Activated CD4-positive, alpha-beta T cell treated with anti-CD3 and anti-CD28 coated beads, Interleukin-2, amount 50 U/mL, for 48 hours (primary cell): ENCODE results near the gene IRF4.
A peak's percentile ranks its signal among the peaks of the same experiment; 100 is the strongest.

Source experiments
- DNase-seq, 2 experiments: peaks; one replicate each; pipeline ENCODE4 v3.0.0-alpha.2; 2020

The IRF4 gene

DNA sequence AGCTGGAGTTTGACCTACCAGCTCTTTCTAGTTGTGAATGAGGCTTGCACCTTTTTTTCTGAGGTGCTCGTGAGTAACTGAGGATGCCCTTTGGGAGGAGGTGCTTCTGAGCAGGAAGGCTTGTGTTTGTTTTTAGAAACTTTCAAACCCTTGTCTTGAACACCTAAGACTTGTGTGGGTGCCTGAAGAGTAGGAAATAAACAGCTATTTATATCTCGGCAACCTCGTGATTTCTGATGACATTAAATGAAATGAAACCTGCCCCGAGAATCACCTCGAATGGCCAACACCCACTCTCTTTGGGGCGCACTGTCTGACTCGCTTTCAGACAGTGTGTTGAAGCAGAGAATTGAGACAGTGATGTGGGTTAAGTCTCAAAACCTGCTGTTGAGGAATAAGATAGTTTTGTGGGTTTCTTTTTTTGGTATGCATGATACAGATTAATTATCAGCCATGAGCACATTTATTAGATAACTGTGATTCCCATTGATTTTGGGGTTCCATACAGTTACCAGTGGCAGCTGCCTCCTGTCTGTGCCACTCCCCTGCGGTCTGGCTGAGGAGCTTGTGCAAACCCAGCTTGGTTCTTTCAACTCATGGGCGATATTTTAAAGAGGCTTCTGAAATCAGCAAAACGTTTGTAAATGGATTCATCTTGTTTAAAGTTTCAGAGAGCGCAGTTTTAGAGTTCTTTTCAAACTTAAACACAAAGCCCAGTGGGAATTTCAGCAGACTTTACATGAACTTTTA lies 8.4 kb downstream of the IRF4 start:
- DNase-seq = peak in 1 of 2 experiments; percentile 59

DNA sequence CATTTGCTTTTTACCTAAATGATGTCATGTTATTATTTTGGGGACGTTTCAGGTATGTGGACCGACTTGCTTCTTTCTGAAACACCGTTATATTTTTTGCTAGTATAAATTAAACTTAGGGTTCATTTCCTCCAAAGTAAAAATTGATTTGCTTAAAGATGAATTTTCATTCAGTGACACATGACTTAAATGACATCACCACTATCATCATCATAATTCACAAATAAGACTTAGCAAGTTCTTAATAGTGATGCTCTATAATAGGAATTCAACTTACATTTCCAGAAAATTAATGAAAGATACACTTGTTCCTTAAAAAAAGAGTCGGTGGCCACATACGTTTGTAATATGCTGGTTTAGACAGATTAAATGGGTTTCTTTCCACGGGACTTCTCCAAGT lies 9.3 kb downstream of the IRF4 start:
- DNase-seq = no peak

DNA sequence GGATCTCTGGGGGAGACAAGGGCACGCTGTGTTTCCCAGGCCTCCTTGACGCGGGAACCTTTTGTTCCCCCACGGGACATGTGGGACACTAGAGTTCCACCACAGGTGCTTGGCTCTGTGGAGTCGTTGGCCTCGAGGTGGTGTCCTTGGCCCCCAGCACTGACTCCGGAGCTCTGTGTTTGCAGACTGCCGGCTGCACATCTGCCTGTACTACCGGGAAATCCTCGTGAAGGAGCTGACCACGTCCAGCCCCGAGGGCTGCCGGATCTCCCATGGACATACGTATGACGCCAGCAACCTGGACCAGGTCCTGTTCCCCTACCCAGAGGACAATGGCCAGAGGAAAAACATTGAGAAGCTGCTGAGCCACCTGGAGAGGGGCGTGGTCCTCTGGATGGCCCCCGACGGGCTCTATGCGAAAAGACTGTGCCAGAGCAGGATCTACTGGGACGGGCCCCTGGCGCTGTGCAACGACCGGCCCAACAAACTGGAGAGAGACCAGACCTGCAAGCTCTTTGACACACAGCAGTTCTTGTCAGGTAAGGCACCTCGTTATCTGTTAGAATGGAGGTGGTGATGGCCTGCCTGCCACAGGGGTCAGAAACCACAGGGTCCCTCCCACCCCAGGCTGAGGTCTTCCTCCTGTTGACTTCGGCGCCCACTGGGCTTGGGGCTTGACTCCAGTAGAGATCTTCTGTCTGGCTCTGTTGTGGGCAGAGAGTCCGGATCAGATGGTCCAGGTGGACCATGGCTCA lies 9.9 kb downstream of the IRF4 start:
- peak in 1 of 2 experiments; percentile 29 for DNase-seq

DNA sequence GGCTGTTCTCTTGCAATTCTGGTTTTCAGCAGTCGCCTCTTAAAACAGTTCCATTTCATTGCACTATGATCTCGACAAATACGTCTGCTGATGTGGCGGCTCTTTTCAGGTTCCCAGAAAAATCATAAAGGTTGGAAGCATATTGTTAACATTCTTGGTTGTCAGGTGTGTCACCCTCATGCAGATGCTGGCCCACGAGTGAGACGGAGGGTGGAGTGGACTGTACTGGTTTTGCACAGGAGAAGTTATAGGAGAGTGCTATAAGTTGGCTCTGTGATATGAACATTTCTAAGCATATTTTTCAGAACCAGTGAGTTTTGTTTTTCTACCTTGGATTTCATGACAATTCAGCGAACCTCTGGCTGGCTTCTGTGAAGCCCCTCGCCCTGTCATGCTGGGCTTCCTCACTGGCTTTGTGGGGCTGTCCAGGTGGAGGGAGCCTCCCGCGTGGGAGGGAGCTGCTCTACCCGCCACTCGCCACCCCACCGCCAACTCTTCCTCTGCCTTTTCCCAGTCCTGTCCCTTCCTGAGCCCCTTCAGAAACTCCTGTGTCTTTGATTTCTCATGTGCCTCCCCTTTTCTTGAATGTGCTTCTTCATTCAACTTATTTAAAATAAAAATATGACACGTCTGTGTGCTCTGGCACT lies 10.6 kb downstream of the IRF4 start:
- no peak for DNase-seq

- peak; percentile 74 to 80 for DNase-seq
Measured at GRCh38 chr6:402901-403658, 11.5 kb downstream of the IRF4 start.

GRCh38 chr6:403659-404655 lies 12.4 kb downstream of the IRF4 start:
- peak; percentile 72 to 77 for DNase-seq

DNA sequence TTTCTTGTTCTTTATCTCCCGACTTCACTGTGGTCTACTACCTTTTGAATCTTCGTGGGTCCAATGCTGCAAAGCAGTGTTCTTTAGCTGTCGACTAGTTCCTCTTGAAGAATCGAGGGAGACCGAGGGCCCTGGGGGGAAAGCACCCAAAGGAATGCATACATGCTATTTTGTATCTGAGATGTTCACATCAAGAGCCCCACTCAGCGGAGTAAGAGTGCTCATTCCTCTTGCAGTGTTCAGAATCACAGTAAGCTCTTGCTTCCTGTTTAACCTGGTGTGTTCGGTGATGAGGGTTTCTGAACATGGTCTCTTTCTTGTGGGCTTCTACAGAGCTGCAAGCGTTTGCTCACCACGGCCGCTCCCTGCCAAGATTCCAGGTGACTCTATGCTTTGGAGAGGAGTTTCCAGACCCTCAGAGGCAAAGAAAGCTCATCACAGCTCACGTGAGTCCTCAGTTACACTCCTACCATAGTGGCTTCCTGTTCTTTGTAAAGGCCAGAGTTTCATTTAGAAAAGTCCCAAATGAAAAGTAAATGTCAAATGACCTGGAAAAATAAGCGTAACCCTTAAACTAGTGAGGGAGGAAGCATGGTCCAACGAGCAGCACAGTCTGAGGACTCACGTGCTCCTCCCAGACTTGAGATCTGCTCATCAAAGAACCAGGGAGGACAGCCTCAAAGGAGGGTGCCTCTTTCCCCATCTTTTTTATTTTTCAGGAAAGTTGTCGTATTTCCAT lies 13.3 kb downstream of the IRF4 start:
- no peak for DNase-seq

DNA sequence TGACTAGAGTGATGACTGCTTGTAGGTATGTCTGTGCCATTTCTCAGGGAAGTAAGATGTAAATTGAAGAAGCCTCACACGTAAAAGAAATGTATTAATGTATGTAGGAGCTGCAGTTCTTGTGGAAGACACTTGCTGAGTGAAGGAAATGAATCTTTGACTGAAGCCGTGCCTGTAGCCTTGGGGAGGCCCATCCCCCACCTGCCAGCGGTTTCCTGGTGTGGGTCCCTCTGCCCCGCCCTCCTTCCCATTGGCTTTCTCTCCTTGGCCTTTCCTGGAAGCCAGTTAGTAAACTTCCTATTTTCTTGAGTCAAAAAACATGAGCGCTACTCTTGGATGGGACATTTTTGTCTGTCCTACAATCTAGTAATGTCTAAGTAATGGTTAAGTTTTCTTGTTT lies 16.6 kb downstream of the IRF4 start:
- DNase-seq = peak in 1 of 2 experiments; percentile 7

DNA sequence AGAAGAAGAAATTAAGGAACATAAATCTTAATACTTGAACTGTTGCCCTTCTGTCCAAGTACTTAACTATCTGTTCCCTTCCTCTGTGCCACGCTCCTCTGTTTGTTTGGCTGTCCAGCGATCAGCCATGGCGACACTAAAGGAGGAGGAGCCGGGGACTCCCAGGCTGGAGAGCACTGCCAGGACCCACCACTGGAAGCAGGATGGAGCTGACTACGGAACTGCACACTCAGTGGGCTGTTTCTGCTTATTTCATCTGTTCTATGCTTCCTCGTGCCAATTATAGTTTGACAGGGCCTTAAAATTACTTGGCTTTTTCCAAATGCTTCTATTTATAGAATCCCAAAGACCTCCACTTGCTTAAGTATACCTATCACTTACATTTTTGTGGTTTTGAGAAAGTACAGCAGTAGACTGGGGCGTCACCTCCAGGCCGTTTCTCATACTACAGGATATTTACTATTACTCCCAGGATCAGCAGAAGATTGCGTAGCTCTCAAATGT lies 17.1 kb downstream of the IRF4 start:
- peak in 1 of 2 experiments; percentile 2 for DNase-seq

DNA sequence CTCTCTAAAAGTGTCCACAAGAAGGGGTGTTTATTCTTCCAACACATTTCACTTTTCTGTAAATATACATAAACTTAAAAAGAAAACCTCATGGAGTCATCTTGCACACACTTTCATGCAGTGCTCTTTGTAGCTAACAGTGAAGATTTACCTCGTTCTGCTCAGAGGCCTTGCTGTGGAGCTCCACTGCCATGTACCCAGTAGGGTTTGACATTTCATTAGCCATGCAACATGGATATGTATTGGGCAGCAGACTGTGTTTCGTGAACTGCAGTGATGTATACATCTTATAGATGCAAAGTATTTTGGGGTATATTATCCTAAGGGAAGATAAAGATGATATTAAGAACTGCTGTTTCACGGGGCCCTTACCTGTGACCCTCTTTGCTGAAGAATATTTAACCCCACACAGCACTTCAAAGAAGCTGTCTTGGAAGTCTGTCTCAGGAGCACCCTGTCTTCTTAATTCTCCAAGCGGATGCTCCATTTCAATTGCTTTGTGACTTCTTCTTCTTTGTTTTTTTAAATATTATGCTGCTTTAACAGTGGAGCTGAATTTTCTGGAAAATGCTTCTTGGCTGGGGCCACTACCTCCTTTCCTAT lies 17.9 kb downstream of the IRF4 start:
- DNase-seq = peak in 1 of 2 experiments; percentile 3

DNA sequence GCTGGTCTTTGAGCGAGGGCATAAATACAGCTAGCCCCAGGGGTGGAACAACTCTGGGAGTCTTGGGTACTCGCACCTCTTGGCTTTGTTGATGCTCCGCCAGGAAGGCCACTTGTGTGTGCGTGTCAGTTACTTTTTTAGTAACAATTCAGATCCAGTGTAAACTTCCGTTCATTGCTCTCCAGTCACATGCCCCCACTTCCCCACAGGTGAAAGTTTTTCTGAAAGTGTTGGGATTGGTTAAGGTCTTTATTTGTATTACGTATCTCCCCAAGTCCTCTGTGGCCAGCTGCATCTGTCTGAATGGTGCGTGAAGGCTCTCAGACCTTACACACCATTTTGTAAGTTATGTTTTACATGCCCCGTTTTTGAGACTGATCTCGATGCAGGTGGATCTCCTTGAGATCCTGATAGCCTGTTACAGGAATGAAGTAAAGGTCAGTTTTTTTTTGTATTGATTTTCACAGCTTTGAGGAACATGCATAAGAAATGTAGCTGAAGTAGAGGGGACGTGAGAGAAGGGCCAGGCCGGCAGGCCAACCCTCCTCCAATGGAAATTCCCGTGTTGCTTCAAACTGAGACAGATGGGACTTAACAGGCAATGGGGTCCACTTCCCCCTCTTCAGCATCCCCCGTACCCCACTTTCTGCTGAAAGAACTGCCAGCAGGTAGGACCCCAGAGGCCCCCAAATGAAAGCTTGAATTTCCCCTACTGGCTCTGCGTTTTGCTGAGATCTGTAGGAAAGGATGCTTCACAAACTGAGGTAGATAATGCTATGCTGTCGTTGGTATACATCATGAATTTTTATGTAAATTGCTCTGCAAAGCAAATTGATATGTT lies 19.2 kb downstream of the IRF4 start:
- DNase-seq = peak in 1 of 2 experiments; percentile 12

DNA sequence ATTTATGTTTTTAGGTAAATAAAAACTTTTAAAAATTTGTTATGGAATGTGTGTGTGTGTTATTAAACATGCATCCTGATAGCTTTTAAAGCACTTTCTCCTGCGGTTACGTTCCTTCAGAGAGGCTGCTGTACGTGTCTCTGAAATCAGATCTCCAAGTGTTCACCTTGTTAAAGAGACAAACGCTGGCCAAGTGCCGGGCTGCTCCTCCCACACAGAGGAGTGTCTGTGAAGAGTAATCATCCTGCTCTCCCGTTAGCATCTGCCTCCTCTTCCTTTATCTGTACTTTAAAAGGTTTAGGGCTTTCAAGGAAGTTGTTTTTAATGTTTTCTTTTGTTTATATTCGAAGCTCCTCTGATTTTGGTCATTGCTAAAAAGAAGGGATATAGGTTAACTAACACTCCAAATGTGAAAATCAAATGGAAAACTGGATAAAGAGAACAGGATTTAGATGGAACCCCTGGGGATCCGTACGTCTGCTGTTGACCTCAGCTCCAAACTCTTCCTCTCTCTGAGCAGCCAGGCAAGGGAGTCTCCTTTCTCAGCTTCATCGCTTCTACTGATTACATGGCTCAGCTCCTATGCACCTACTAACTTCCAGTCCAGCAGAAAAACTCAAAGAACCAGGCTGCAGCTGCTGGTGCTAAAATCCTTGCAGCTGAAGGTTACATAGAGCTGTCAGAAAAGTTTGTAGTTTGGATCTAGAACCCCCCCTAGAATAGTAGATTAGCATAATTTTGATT lies 20.0 kb downstream of the IRF4 start:
- DNase-seq = peak in 1 of 2 experiments; percentile 30

- peak in 1 of 2 experiments; percentile 14 for DNase-seq
Measured at GRCh38 chr6:412146-412886, 20.8 kb downstream of the IRF4 start.

DNA sequence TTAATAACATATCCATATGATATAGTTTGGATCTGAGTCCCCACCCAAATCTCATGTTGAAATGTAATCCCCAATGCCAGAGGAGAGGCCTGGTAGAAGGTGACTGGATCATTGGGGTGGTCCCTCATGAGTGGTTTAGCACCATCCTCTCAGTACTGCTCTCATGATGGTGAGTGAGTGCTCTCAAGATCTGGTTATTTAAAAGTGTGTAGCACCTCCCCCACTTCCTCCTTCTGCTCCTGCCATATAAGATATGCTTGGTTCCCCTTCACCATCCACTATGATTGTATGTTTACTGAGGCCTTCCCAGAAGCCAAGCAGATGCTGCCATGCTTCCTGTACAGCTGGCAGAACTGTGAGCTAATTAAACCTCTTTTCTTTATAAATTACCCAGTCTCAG lies 22.9 kb downstream of the IRF4 start:
- peak in 1 of 2 experiments; percentile 21 for DNase-seq

- DNase-seq = no peak
Measured at GRCh38 chr6:415087-415486, 23.5 kb downstream of the IRF4 start.

DNA sequence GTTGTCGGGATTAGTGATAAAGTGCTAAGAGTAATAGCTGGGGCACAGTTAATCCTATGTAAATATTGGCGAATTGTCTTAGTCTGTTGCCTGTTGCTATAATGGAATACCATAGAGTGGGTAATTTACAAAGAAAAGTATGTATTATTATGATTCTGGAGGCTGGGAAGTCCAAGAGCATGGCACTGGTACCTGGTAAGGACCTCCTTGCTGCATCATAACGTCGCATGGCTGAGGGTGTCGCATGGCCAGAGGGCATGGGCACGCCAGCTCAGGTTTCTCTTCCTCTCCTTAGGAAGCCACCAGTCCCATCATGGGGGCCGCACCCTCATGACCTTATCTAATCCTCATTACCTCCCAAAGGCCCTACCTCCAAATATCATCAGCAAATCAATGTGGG lies 29.7 kb downstream of the IRF4 start:
- no peak for DNase-seq

- peak in 1 of 2 experiments; percentile 74 for DNase-seq
Measured at GRCh38 chr6:422433-423054, 31.0 kb downstream of the IRF4 start.
